NCI-H1417 treated with DMSO at 0.1 percent for 48 hours (cell line): ENCODE results near the gene RIOX2.
"Not testable (repeated sequence)": the region's sequence is repeated elsewhere in the genome, so short reads cannot be mapped to it uniquely, and the experiment has no call there.

Experiments used
- DNase-seq: peaks from one replicate; lab custom pipeline; 2025; lab: John Stamatoyannopoulos, UW

Gene RIOX2

DNA sequence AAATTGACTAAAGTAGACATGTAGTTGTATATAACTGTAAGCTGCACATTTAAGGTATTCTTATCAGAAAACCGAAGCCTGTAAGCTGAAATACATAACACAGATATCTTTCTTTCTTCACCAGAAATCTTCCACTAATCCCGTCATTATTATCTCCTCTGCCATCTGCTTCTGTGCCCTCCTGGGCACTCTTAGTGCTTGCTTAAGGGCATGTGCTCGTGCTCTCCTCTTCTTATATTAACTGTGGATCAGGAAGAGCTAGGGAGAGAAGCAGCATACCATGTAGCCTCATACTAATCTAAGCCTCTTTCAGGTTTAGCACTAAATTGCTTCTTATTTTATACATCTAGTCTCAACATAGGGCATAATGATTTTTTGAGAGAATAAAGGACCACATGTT is 60.8 kb downstream of the RIOX2 start:
- DNase-seq = no peak

DNA sequence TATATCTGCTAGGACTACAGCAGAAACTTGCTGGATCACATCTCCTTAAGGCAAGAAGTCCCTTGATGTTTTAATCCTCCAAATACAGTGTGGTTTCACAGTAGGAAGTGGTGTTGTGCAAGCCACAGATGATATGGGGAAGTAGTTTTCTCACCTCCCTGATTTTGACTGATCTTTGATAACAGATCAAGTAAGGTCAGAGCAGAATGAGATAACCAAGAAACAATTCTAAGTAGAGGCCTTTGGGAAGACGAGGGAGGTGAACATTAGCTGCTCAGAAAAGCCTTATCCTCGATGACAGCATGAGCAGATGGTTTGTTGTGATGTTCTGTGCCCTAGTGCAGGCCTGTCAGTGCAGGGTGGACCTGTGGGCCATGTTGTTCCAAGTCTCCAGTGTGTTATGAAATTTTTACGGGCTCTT is 61.3 kb downstream of the RIOX2 start:
- DNase-seq = no peak

DNA sequence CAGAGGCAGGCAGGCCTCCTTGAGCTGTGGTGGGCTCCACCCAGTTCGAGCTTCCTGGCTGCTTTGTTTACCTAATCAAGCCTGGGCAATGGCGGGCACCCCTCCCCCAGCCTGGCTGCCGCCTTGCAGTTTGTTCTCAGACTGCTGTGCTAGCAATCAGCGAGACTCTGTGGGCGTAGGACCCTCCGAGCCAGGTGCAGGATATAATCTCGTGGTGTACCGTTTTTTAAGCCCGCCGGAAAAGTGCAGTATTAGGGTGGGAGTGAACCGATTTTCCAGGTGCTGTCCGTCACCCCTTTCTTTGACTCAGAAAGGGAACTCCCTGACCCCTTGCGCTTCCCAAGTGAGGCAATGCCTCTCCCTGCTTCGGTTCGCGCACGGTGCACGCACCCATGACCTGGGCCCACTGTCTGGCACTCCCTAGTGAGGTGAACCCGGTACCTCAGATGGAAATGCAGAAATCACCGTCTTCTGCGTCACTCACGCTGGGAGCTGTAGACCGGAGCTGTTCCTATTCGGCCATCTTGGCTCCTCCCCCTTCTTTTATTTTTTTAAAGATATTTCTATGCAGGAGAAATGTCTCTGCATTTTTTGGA is 61.9 kb downstream of the RIOX2 start:
- not testable (repeated sequence) for DNase-seq

DNA sequence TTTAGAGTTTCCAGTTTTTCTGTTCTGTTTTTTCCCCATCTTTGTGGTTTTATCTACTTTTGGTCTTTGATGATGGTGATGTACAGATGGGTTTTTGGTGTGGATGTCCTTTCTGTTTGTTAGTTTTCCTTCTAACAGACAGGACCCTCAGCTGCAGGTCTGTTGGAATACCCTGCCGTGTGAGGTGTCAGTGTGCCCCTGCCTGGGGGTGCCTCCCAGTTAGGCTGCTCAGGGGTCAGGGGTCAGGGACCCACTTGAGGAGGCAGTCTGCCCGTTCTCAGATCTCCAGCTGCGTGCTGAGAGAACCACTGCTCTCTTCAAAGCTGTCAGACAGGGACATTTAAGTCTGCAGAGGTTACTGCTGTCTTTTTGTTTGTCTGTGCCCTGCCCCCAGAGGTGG is 62.4 kb downstream of the RIOX2 start:
- DNase-seq = not testable (repeated sequence)

DNA sequence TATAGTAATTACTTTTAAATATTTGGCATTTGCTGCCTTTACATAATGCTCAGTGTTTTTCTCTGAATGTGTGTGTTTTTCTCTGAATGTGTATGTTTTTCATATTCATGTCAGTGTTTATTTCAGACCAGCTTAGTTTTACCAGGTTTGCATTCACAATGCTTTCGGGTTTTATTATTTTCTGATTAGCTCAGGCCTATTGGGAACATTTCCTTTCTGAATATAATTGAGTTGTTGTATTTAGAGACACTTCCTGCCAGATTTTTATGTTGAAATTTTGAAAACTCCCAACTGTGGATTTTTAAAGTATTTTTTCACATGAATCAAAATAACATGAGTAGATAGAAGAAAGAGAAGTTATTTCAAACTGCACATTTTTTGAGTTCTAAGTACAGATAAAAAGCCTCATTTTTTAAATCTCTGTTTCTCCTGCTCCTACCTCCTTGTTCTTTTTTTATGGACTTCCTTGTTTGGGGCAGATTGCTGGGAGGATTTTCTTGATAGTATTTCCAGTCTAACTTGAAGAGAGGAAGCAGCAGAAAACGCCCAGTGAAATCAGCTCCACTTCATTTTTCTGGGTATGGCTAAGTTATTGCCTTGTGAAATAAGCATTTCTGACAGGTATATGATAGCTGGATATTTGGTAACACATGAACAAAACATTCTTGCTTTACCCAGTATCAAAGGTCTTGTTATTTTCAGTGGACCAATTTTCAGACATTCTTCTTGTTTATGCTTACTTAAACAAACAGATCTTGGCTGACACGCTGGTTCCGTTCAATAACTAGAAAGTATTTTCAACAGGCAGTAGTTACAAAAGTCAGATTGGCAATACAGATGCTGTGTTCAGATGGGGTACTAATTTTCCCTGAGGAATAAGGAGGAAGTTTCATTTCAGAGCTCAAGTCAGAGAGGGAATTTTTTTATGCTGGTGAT is 70.7 kb downstream of the RIOX2 start:
- DNase-seq = no peak

GRCh38 chr3:97899331-97899730 is 72.9 kb downstream of the RIOX2 start:
- no peak for DNase-seq

- DNase-seq = no peak
These were observed 75.7 kb downstream of the RIOX2 start for GRCh38 chr3:97896547-97896946.

- no peak for DNase-seq
These were observed 76.1 kb downstream of the RIOX2 start for GRCh38 chr3:97896129-97896528.

GRCh38 chr3:97895216-97895615 is 77.0 kb downstream of the RIOX2 start:
- no peak for DNase-seq

DNA sequence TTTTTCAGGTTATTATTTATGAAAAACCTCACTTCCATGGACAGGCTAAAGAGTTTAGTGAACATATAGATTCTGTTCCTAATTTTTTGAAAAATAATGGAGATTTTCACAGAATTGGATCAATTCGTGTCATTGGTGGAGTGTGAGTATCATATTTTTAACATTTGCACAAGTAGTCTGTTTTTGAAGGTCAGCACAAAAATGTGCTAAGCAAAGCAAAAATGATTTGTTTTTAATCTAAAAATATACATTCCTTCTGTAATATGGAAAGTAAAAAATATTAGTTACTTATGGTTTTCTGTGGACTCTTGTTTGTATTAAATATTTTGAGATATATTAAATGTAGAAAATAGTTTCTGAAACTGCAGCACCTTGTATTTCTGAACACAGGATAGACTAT is 79.4 kb downstream of the RIOX2 start:
- DNase-seq = no peak
